ENCODE measurements around the gene IGF1R. TPM values are rescaled to one million over a fixed set of nuclear protein-coding genes. Genes with fewer than 3 reads are reported as not detected.

The IGF1R gene
- total RNA-seq, 1 experiment from 2014 or later = 125 TPM

DNA sequence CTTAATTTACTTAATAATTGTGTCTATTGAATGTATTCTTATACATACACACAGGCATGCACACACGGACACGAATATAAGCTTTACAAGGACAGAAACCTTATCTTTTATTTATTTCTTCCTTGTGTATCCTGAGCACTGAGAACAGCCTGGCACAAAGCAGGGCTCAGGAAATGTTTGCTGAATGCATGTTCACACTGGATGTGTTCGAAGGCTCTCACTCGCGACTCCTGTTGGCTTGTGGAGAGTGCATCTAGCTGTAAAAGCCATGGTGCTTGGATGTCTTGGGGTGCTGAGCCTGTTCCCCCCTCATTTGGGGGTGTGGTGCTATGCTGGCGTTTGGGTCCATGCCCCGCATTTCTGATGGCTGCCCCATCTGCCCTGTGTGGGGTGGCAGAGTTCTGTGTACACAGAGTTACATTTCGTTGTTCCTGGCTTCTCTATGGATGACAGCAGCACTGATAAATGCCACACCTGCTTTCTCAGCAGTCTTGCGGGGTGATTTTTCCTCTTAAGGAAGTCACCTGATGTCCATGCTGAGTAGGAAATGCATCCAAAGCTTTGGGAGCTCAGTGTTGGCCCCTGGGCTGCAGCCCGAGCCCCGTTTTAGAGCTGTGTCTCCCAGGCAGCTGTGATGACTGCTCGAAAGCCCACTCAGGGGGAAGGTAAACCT lies 148.5 kb downstream of the IGF1R start:
- TF ChIP-seq ZNF138 (CRISPR knock-in tag; conservative IDR thresholded peaks at IDR 0.05) (no peak), JUN (CRISPR knock-in tag; IDR thresholded peaks at IDR 0.05) (no peak), MYBL2 (CRISPR knock-in tag; IDR thresholded peaks at IDR 0.05) (no peak), GTF2I (CRISPR knock-in tag; conservative IDR thresholded peaks at IDR 0.05) (no peak), HMGXB4 (CRISPR knock-in tag; IDR thresholded peaks at IDR 0.05) (no peak), RORB (CRISPR knock-in tag; IDR thresholded peaks at IDR 0.05) (no peak), GRHL2 (CRISPR knock-in tag; IDR thresholded peaks at IDR 0.05; ENCODE audit: insufficient replicate concordance, severe bottlenecking) (no peak), FOXK1 (CRISPR knock-in tag; IDR thresholded peaks at IDR 0.05) (no peak), CREM (CRISPR knock-in tag; IDR thresholded peaks at IDR 0.05) (no peak), TEAD1 (CRISPR knock-in tag; IDR thresholded peaks at IDR 0.05) (no peak), ATF1 (CRISPR knock-in tag; IDR thresholded peaks at IDR 0.05) (no peak), ZNF423 (CRISPR knock-in tag; IDR thresholded peaks at IDR 0.05) (no peak), MXD4 (CRISPR knock-in tag; IDR thresholded peaks at IDR 0.05; ENCODE audit: borderline replicate concordance) (no peak), RELA (CRISPR knock-in tag; IDR thresholded peaks at IDR 0.05; ENCODE audit: borderline replicate concordance) (no peak), ERG (CRISPR knock-in tag; IDR thresholded peaks at IDR 0.05) (no peak), SMAD3 (CRISPR knock-in tag; IDR thresholded peaks at IDR 0.05; ENCODE audit: borderline replicate concordance) (no peak)
- TF ChIP-seq, protein P1, sequence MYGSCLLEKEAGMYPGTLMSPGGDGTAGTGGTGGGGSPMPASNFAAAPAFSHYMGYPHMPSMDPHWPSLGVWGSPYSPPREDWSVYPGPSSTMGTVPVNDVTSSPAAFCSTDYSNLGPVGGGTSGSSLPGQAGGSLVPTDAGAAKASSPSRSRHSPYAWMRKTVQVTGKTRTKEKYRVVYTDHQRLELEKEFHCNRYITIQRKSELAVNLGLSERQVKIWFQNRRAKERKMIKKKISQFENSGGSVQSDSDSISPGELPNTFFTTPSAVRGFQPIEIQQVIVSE (CRISPR knock-in tag; IDR thresholded peaks at IDR 0.05; ENCODE audit: borderline replicate concordance) = no peak
- Mint-ChIP-seq H3K9me3 (no peaks in the 10 kb centered on the region), H3K4me1 (peaks cover 98% of the 10 kb centered on the region), H3K27ac (no peak overlapping the region), H3K4me3 (no peak overlapping the region), H3K27me3 (ENCODE audit: low read depth) (no peaks in the 10 kb centered on the region), H3K36me3 (no peaks in the 10 kb centered on the region)
- no peak for DNase-seq (ENCODE audit: low spot score)
- ChIA-PET CTCF (interaction anchor here (0.5 kb wide), 1 partner anchor 69 kb away, joined by 6 read pairs; no protein-coding TSS in a partner anchor), POLR2A (no interaction called here)
- ATAC-seq = no peak

GRCh38 chr15:98798375-98798893 lies 150.1 kb downstream of the IGF1R start:
- ChIA-PET POLR2A (interaction anchor here (0.6 kb wide), 1 partner anchor 110 kb away, joined by 5 read pairs; no protein-coding TSS in a partner anchor), CTCF (interaction anchor here (1.0 kb wide), 1 partner anchor 141 kb away, joined by 3 read pairs; no protein-coding TSS in a partner anchor)
- H3K36me3 Mint-ChIP-seq = no peaks in the 10 kb centered on the region
- peak overlapping the region; percentile 83 for H3K27ac Mint-ChIP-seq
- H3K4me1 Mint-ChIP-seq = peaks cover 98% of the 10 kb centered on the region
- H3K27me3 Mint-ChIP-seq (ENCODE audit: low read depth) = no peaks in the 10 kb centered on the region
- ATAC-seq (no peak), DNase-seq (ENCODE audit: low spot score) (no peak)
- peak overlapping the region; percentile 16; the same call in 1 of the 2 replicates for H3K4me3 Mint-ChIP-seq
- H3K9me3 Mint-ChIP-seq = no peaks in the 10 kb centered on the region
- TF ChIP-seq ARID4B (CRISPR knock-in tag; IDR thresholded peaks at IDR 0.05; ENCODE audit: borderline replicate concordance) (no peak), JAZF1 (CRISPR knock-in tag; IDR thresholded peaks at IDR 0.05) (no peak), ESRRA (CRISPR knock-in tag; IDR thresholded peaks at IDR 0.05; ENCODE audit: borderline replicate concordance) (no peak)
- TF ChIP-seq, protein P1 (CRISPR knock-in tag; IDR thresholded peaks at IDR 0.05; ENCODE audit: borderline replicate concordance) = no peak

Data from WTC11 (cell line).